M059J (cell line): ENCODE results near the gene SEC14L1. TPM values are rescaled to one million over a fixed set of nuclear protein-coding genes. Genes with fewer than 3 reads are reported as not detected.
A peak's percentile ranks its signal among the peaks of the same experiment; 100 is the strongest.
"Not testable (repeated sequence)": the region's sequence is repeated elsewhere in the genome, so short reads cannot be mapped to it uniquely, and the experiment has no call there.

Source experiments
- DNase-seq: peaks from one replicate; pipeline ENCODE4 v3.0.0-alpha.2; 2012; ENCODE audit warnings: low read depth
- total RNA-seq: library from RNA; depleted of rRNA; stranded (reverse); fragments of >200 nt; shearing (Covaris generic); gene quantifications from 2 replicates; pipeline ENCODE4 v1.2.3, GENCODE V29; 2014; rRNA removed

The SEC14L1 gene
- 29.2 and 49.4 TPM in 2 replicates for total RNA-seq

GRCh38 chr17:77140878-77141767 is at the start of gene SEC14L1:
Gene SEC14L1 (plus strand): TSS chr17:77140969. CDS start chr17:77143597, 2,628 bp downstream.
- DNase-seq = peak; percentile 67

GRCh38 chr17:77092025-77092424 is 48.7 kb upstream of the SEC14L1 start:
- no peak for DNase-seq

- DNase-seq = no peak
Observed at GRCh38 chr17:77095461-77095860, 45.3 kb upstream of the SEC14L1 start.

- DNase-seq = peak; percentile 53
Observed at GRCh38 chr17:77096570-77097214, 44.1 kb upstream of the SEC14L1 start.

GRCh38 chr17:77097631-77098180 is 43.1 kb upstream of the SEC14L1 start:
- no peak for DNase-seq

GRCh38 chr17:77098884-77099545 is 41.8 kb upstream of the SEC14L1 start:
- peak; percentile 45 for DNase-seq

GRCh38 chr17:77099997-77100396 is 40.8 kb upstream of the SEC14L1 start:
- no peak for DNase-seq

GRCh38 chr17:77101521-77102410 is 39.0 kb upstream of the SEC14L1 start:
- DNase-seq = no peak

GRCh38 chr17:77102411-77103134 is 38.2 kb upstream of the SEC14L1 start:
- not testable (repeated sequence) for DNase-seq

- no peak for DNase-seq
Observed at GRCh38 chr17:77105706-77106105, 35.1 kb upstream of the SEC14L1 start.

- no peak for DNase-seq
Observed at GRCh38 chr17:77106874-77107358, 33.9 kb upstream of the SEC14L1 start.

GRCh38 chr17:77107506-77108433 is 33.0 kb upstream of the SEC14L1 start:
- peak; percentile 25 for DNase-seq

- DNase-seq = no peak
Observed at GRCh38 chr17:77109159-77109759, 31.5 kb upstream of the SEC14L1 start.

- peak; percentile 82 for DNase-seq
Observed at GRCh38 chr17:77109764-77110359, 30.9 kb upstream of the SEC14L1 start.

- not testable (repeated sequence) for DNase-seq
Observed at GRCh38 chr17:77111165-77111933, 29.4 kb upstream of the SEC14L1 start.

GRCh38 chr17:77111934-77112296 is 28.9 kb upstream of the SEC14L1 start:
- DNase-seq = no peak

- no peak for DNase-seq
Observed at GRCh38 chr17:77115510-77115909, 25.3 kb upstream of the SEC14L1 start.
